Measurements from ENCODE around the gene CADPS. TPM values are rescaled to one million over a fixed set of nuclear protein-coding genes. Genes with fewer than 3 reads are reported as not detected.

CADPS gene
- total and polyA plus RNA-seq, 2 of the 4 experiments (the other 2 are of a cell fraction) = not detected

DNA sequence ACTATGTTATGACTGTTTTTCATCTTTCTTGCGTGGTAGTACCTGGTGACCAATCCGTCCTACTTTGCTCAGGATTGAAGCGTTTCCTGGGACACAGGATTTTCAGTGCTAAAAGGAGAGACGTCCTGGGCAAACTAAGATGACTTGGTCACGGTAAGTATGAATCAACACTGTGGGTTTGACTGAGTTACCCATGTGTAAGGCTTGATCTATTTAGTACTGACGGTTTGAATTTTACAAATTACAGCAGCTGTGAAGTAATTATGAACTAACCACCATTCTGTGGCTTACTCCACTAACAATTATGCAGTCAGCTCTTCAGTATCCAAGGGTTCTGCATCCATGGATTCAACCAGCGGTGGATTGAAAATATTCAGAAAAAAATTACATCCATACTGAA is 328.9 kb downstream of the CADPS start:
- H3K9me3 ChIP-seq (ENCODE audit: control insufficient read depth, insufficient read depth, low read length) = no peaks in the 10 kb centered on the region
- dilution Hi-C loops (cut with HindIII; ENCODE audit: low sequenced_read_pairs, unreplicated experiment) = no loop called here
- no peak overlapping the region for H3K56ac ChIP-seq (ENCODE audit: extremely low read depth, insufficient read depth, low read length)
- no peak overlapping the region for H4K91ac ChIP-seq (ENCODE audit: insufficient read depth, low read depth, low read length)
- H3K36me3 ChIP-seq (ENCODE audit: control insufficient read depth, insufficient read depth, low read length) = no peaks in the 10 kb centered on the region
- CTCF ChIA-PET = interaction anchor here (0.8 kb wide), 1 partner anchor 28 kb away, joined by 4 read pairs; no protein-coding TSS in a partner anchor
- ATAC-seq (ENCODE audit: low read depth) (no peak), DNase-seq (no peak)
- H3K4me1 ChIP-seq (ENCODE audit: control insufficient read depth, insufficient read depth, low read length) = no peaks in the 10 kb centered on the region
- no peaks in the 10 kb centered on the region for H4K20me1 ChIP-seq (ENCODE audit: insufficient read depth, low read length)
- H2AK9ac ChIP-seq (replicated peaks; ENCODE audit: low read depth, low read length, poor library complexity) = no peak overlapping the region
- H4K8ac ChIP-seq (ENCODE audit: low read depth in 2 of 2, low read length in 2 of 2) = no peak overlapping the region
- no peak overlapping the region for H3K9ac ChIP-seq (ENCODE audit: low read depth, low read length)
- 80% methylated on average over 1 of the region's 7 CpGs; no CpG with 5 or more reads in 1 of the 2 experiments for WGBS, 2 experiments (ENCODE audit: extremely low coverage in 2 of 2, insufficient read length in 1 of 2)
- H4K5ac ChIP-seq (ENCODE audit: low read depth, low read length) = no peak overlapping the region
- no peak overlapping the region for H3K14ac ChIP-seq (replicated peaks; ENCODE audit: low read depth, low read length)
- H3K79me1 ChIP-seq (ENCODE audit: low read depth in 1 of 2, low read length in 2 of 2) = no peaks in the 10 kb centered on the region
- no peak overlapping the region for H2BK5ac ChIP-seq (ENCODE audit: low read depth, low read length, poor library complexity, severe bottlenecking)
- H2BK15ac ChIP-seq (ENCODE audit: low read depth, low read length) = no peak overlapping the region
- H3K9me1 ChIP-seq (ENCODE audit: insufficient read depth, low read length) = no peaks in the 10 kb centered on the region
- POLR2A ChIA-PET (ENCODE audit: unreplicated experiment) = no interaction called here
- peaks cover 4% of the 10 kb centered on the region for H3K27me3 ChIP-seq (ENCODE audit: control insufficient read depth, insufficient read depth, low read length)
- no peak overlapping the region for H2AFZ ChIP-seq (replicated peaks; ENCODE audit: low read length, poor library complexity)
- H3K27ac ChIP-seq (ENCODE audit: insufficient read depth, low read length) = no peak overlapping the region
- in situ Hi-C loops (cut with MboI; ENCODE audit: low sequenced_read_pairs) = no loop called here
- H3K23ac ChIP-seq (ENCODE audit: low read depth, low read length) = no peak overlapping the region
- H3K4me2 ChIP-seq (ENCODE audit: low read depth, low read length) = no peak overlapping the region
- H2BK120ac ChIP-seq (ENCODE audit: low read depth, low read length) = no peak overlapping the region
- TF ChIP-seq MAZ (IDR thresholded peaks at IDR 0.05; ENCODE audit: borderline replicate concordance, low read depth, low read length) = no peak
- TF ChIP-seq, protein P1, sequence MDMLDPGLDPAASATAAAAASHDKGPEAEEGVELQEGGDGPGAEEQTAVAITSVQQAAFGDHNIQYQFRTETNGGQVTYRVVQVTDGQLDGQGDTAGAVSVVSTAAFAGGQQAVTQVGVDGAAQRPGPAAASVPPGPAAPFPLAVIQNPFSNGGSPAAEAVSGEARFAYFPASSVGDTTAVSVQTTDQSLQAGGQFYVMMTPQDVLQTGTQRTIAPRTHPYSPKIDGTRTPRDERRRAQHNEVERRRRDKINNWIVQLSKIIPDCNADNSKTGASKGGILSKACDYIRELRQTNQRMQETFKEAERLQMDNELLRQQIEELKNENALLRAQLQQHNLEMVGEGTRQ (IDR thresholded peaks at IDR 0.05; ENCODE audit: low read depth, low read length) = no peak
- TF ChIP-seq RAD21 (IDR thresholded peaks at IDR 0.05; ENCODE audit: low read length) = no peak
- no peak for TF ChIP-seq SMC3 (IDR thresholded peaks at IDR 0.05; ENCODE audit: low read depth, low read length)
- TF ChIP-seq NFE2L2 (IDR thresholded peaks at IDR 0.05; ENCODE audit: low read depth, low read length) = no peak
- TF ChIP-seq, protein P2, sequence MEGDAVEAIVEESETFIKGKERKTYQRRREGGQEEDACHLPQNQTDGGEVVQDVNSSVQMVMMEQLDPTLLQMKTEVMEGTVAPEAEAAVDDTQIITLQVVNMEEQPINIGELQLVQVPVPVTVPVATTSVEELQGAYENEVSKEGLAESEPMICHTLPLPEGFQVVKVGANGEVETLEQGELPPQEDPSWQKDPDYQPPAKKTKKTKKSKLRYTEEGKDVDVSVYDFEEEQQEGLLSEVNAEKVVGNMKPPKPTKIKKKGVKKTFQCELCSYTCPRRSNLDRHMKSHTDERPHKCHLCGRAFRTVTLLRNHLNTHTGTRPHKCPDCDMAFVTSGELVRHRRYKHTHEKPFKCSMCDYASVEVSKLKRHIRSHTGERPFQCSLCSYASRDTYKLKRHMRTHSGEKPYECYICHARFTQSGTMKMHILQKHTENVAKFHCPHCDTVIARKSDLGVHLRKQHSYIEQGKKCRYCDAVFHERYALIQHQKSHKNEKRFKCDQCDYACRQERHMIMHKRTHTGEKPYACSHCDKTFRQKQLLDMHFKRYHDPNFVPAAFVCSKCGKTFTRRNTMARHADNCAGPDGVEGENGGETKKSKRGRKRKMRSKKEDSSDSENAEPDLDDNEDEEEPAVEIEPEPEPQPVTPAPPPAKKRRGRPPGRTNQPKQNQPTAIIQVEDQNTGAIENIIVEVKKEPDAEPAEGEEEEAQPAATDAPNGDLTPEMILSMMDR (conservative IDR thresholded peaks at IDR 0.05; ENCODE audit: low read depth, low read length) = no peak
- no peak for TF ChIP-seq MXI1 (IDR thresholded peaks at IDR 0.05; ENCODE audit: borderline replicate concordance, low read depth, low read length)
- no peak for TF ChIP-seq CEBPB (IDR thresholded peaks at IDR 0.05; ENCODE audit: low read depth, low read length)
- TF ChIP-seq POLR2A (IDR thresholded peaks at IDR 0.05; ENCODE audit: low read depth, low read length) = no peak
- TF ChIP-seq RCOR1 (IDR thresholded peaks at IDR 0.05; ENCODE audit: insufficient replicate concordance, low read length) = no peak
- TF ChIP-seq RFX5 (IDR thresholded peaks at IDR 0.05; ENCODE audit: low read depth, low read length) = no peak
- no peak for TF ChIP-seq CHD1 (IDR thresholded peaks at IDR 0.05; ENCODE audit: low read depth, low read length)
- no peak for TF ChIP-seq BHLHE40 (IDR thresholded peaks at IDR 0.05; ENCODE audit: low read depth, low read length)
- no peak for TF ChIP-seq FOS (IDR thresholded peaks at IDR 0.05; ENCODE audit: low read depth, low read length)
- TF ChIP-seq MAFK (IDR thresholded peaks at IDR 0.05; ENCODE audit: low read depth, low read length) = no peak
- TF ChIP-seq, protein P3, sequence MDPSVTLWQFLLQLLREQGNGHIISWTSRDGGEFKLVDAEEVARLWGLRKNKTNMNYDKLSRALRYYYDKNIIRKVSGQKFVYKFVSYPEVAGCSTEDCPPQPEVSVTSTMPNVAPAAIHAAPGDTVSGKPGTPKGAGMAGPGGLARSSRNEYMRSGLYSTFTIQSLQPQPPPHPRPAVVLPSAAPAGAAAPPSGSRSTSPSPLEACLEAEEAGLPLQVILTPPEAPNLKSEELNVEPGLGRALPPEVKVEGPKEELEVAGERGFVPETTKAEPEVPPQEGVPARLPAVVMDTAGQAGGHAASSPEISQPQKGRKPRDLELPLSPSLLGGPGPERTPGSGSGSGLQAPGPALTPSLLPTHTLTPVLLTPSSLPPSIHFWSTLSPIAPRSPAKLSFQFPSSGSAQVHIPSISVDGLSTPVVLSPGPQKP (IDR thresholded peaks at IDR 0.05; ENCODE audit: borderline replicate concordance, low read depth, low read length) = no peak
- no peak overlapping the region for H3K18ac ChIP-seq (ENCODE audit: low read depth, low read length)
- H3K4me3 ChIP-seq (ENCODE audit: insufficient read depth, low read depth, low read length) = no peak overlapping the region
- H2BK20ac ChIP-seq (ENCODE audit: low read depth, low read length) = no peak overlapping the region
- no TSS peak for BruUV-seq (replicated peaks)
- intact Hi-C loops (cut with micrococcal nuclease) = no loop called here
- H2AK5ac ChIP-seq (ENCODE audit: low read depth, low read length) = no peak overlapping the region
- no peak overlapping the region for H3K4ac ChIP-seq (ENCODE audit: low read depth, low read length)
